ENCODE results near the gene THTPA.

DNA sequence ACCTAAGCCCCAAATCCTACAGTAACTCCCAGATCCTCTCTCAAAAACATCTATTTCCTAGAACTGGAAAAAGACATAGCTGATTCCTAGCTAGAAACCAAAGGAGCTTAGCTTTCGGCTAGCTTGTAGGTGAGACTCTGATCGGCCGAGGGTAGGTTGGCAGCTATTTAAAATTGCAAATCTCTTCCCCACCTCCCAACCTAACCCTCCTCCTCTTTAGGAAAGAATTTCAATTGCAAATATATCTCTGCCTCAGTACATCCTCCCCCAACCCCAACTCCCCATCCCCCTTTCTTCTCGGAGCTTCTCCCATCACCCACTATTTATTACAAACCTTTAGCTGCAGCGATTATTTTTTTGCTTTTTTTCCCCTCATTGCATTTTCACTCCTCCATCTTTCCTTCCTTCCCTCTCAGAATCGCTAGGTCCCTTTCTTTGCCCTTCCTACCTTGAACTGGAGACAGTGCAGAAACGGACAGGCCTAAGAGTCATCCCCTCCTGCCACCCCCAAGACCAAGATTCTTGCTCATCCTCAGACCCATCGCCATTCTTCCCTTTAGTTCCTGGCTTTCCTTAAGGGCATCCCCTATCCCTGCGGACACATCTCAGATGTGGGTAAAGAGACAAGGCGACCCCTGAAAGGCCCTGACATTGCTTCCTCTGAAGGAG, 17.9 kb upstream of the THTPA start:
- TF ChIP-seq FUS (optimal IDR thresholded peaks at IDR 0.05; ENCODE audit: low read depth, low read length) = no peak
- TF ChIP-seq, protein P1, sequence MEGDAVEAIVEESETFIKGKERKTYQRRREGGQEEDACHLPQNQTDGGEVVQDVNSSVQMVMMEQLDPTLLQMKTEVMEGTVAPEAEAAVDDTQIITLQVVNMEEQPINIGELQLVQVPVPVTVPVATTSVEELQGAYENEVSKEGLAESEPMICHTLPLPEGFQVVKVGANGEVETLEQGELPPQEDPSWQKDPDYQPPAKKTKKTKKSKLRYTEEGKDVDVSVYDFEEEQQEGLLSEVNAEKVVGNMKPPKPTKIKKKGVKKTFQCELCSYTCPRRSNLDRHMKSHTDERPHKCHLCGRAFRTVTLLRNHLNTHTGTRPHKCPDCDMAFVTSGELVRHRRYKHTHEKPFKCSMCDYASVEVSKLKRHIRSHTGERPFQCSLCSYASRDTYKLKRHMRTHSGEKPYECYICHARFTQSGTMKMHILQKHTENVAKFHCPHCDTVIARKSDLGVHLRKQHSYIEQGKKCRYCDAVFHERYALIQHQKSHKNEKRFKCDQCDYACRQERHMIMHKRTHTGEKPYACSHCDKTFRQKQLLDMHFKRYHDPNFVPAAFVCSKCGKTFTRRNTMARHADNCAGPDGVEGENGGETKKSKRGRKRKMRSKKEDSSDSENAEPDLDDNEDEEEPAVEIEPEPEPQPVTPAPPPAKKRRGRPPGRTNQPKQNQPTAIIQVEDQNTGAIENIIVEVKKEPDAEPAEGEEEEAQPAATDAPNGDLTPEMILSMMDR (IDR thresholded peaks at IDR 0.05 in 2 of 3, conservative IDR thresholded peaks at IDR 0.05 in 1 of 3; ENCODE audit: insufficient read depth in 2 of 3, low read depth in 1 of 3, low read length in 3 of 3) = no peak
- no peak for TF ChIP-seq KDM5B (IDR thresholded peaks at IDR 0.05; ENCODE audit: insufficient replicate concordance, low read depth, low read length)
- no peak for TF ChIP-seq MAFK (IDR thresholded peaks at IDR 0.05; ENCODE audit: low read length)
- TF ChIP-seq ZNF239 (CRISPR knock-in tag; IDR thresholded peaks at IDR 0.05) = no peak
- no peak for TF ChIP-seq ATF7 (IDR thresholded peaks at IDR 0.05)
- TF ChIP-seq JUND (IDR thresholded peaks at IDR 0.05; ENCODE audit: borderline replicate concordance, low read depth, low read length) = no peak
- no peak for TF ChIP-seq JUND (tag; IDR thresholded peaks at IDR 0.05; ENCODE audit: borderline replicate concordance, low read depth, low read length)
- TF ChIP-seq, protein P2, sequence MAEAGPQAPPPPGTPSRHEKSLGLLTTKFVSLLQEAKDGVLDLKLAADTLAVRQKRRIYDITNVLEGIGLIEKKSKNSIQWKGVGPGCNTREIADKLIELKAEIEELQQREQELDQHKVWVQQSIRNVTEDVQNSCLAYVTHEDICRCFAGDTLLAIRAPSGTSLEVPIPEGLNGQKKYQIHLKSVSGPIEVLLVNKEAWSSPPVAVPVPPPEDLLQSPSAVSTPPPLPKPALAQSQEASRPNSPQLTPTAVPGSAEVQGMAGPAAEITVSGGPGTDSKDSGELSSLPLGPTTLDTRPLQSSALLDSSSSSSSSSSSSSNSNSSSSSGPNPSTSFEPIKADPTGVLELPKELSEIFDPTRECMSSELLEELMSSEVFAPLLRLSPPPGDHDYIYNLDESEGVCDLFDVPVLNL (CRISPR knock-in tag; IDR thresholded peaks at IDR 0.05; ENCODE audit: low read depth) = no peak
- TF ChIP-seq GATAD2B (IDR thresholded peaks at IDR 0.05; ENCODE audit: borderline replicate concordance) = no peak
- no peak for TF ChIP-seq MYC (IDR thresholded peaks at IDR 0.05; ENCODE audit: low read depth, low read length)
- TF ChIP-seq MYC (CRISPR knock-in tag; IDR thresholded peaks at IDR 0.05; ENCODE audit: borderline replicate concordance, low read depth) = no peak
- TF ChIP-seq IRF2 (CRISPR knock-in tag; IDR thresholded peaks at IDR 0.05) = no peak
- no peak for TF ChIP-seq ZNF717 (CRISPR knock-in tag; IDR thresholded peaks at IDR 0.05)
- TF ChIP-seq FOSL1 (tag; conservative IDR thresholded peaks at IDR 0.05) = no peak
